Activated CD8-positive, alpha-beta T cell treated with anti-CD3 and anti-CD28 coated beads for 36 hours (primary cell): ENCODE data around the gene PIBF1. TPM values are rescaled to one million over a fixed set of nuclear protein-coding genes. Genes with fewer than 3 reads are reported as not detected.

Experiments used
- ATAC-seq: fragments of 200-7000 bp; cut with Tn5 transposase; one replicate; pipeline ENCODE4 v1.10.0; 2021; ENCODE audit warnings: mild to moderate bottlenecking, moderate library complexity
- CTCF ChIA-PET: fragments of 350-600 bp; sonication (Branson Sonifier 250); formaldehyde crosslinking; loops from one replicate; lab custom pipeline; 2021; ENCODE audit warnings: antibody characterized with exemption; lab: Charles Lee
- POLR2A ChIA-PET: fragments of 350-600 bp; sonication (Branson Sonifier 250); formaldehyde crosslinking; loops from one replicate; lab custom pipeline; 2021; ENCODE audit warnings: antibody characterized with exemption; lab: Charles Lee
- DNase-seq: peaks from one replicate; pipeline ENCODE4 v3.0.0-alpha.2; 2020
- H3K27ac Mint-ChIP-seq: one replicate; pipeline ENCODE4 v1.8.0; 2021; ENCODE audit warnings: mild to moderate bottlenecking, mixed read lengths
- H3K27me3 Mint-ChIP-seq: one replicate; pipeline ENCODE4 v1.8.0; 2021; ENCODE audit warnings: mixed read lengths
- H3K36me3 Mint-ChIP-seq: one replicate; pipeline ENCODE4 v1.8.0; 2021; ENCODE audit warnings: low read depth, mixed read lengths
- H3K4me1 Mint-ChIP-seq: one replicate; pipeline ENCODE4 v1.8.0; 2021; ENCODE audit warnings: low read depth, mixed read lengths
- H3K4me3 Mint-ChIP-seq: one replicate; pipeline ENCODE4 v1.8.0; 2021; ENCODE audit warnings: mild to moderate bottlenecking, moderate library complexity, mixed read lengths
- H3K9me3 Mint-ChIP-seq: one replicate; pipeline ENCODE4 v1.8.0; 2021; ENCODE audit warnings: mixed read lengths
- CTCF ChIP-seq: fragments of 200-600 bp; IDR thresholded peaks from one replicate; pipeline ENCODE4 v1.8.0; 2022; ENCODE audit warnings: antibody characterized with exemption, mild to moderate bottlenecking
- intact Hi-C: fragments of 100-400 bp; cut with micrococcal nuclease; formaldehyde crosslinking; loops from one replicate; pipeline ENCODE4 v1.10.0; 2022
- total RNA-seq, 2 experiments: library from RNA; stranded (reverse); gene quantifications; one replicate each; pipeline ENCODE4 v1.2.3, GENCODE V29; 2021

Gene PIBF1
- total RNA-seq, 2 experiments from 2014 or later: 26.2 to 29.7 TPM

DNA sequence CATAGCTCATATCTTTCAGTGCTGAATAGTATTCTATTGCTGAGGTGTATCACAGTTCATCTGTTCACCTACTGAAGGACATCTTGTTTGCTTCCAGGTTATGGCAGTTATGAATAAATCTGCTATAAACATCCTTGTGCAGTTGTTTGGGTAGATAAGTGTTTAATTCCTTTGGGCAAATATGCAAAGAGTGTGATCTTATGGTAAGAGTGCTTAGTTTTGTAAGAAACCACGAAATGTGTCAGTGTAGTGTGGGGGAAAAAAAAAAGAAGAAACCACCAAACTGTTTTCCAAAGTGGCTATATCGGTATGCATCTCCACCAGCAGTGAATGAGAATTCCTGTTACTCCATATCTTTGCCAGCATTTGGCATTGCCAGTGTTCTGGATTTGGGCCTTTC is 93.3 kb downstream of the PIBF1 start:
- no peaks in the 10 kb centered on the region for H3K27me3 Mint-ChIP-seq
- POLR2A ChIA-PET: no interaction called here
- H3K4me1 Mint-ChIP-seq: peaks cover 4% of the 10 kb centered on the region
- no peak overlapping the region for H3K4me3 Mint-ChIP-seq
- H3K27ac Mint-ChIP-seq: no peak overlapping the region
- no peak for DNase-seq
- ATAC-seq: no peak
- intact Hi-C loops: no loop called here
- CTCF ChIA-PET: no interaction called here
- peaks cover 9% of the 10 kb centered on the region for H3K9me3 Mint-ChIP-seq
- no peak for TF ChIP-seq CTCF
- peaks cover 61% of the 10 kb centered on the region for H3K36me3 Mint-ChIP-seq

- Mint-ChIP-seq H3K4me3 (no peak overlapping the region), H3K27ac (no peak overlapping the region), H3K36me3 (peaks cover 10% of the 10 kb centered on the region), H3K9me3 (no peaks in the 10 kb centered on the region), H3K27me3 (no peaks in the 10 kb centered on the region), H3K4me1 (no peaks in the 10 kb centered on the region)
- ChIA-PET POLR2A (no interaction called here), CTCF (no interaction called here)
- ATAC-seq: no peak
- intact Hi-C loops: no loop called here
- no peak for TF ChIP-seq CTCF
- no peak for DNase-seq
Observed at GRCh38 chr13:72884101-72884500, 102.2 kb downstream of the PIBF1 start.

- TF ChIP-seq CTCF: no peak
- Mint-ChIP-seq H3K36me3 (peaks cover 3% of the 10 kb centered on the region), H3K27me3 (no peaks in the 10 kb centered on the region), H3K27ac (no peak overlapping the region), H3K9me3 (no peaks in the 10 kb centered on the region), H3K4me3 (no peak overlapping the region), H3K4me1 (no peaks in the 10 kb centered on the region)
- CTCF ChIA-PET: no interaction called here
- DNase-seq: no peak
- intact Hi-C loops: no loop called here
- POLR2A ChIA-PET: no interaction called here
- ATAC-seq: no peak
Observed at GRCh38 chr13:72886272-72887067, 104.5 kb downstream of the PIBF1 start.

DNA sequence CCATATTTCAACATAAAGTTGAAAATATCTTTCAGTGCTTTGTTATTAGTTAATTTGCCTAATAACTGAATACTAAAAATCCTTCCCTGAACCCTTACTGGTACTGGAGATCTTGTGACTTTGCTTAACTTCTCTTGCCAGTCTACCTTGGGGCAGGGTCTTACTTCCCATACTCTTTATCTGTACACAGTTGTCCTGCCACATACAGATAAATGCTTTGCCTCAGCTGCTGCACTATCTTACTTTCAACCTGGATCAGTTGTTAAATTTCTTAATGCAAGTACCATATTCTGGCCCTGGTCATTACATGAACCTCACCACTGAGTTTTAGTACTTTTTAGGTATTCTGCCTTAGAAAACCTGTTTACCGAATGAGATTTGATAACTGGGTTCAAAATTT is 107.6 kb downstream of the PIBF1 start:
- no peak overlapping the region for H3K4me3 Mint-ChIP-seq
- H3K4me1 Mint-ChIP-seq: no peaks in the 10 kb centered on the region
- H3K27me3 Mint-ChIP-seq: no peaks in the 10 kb centered on the region
- peaks cover 5% of the 10 kb centered on the region for H3K36me3 Mint-ChIP-seq
- ChIA-PET POLR2A (no interaction called here), CTCF (no interaction called here)
- no peak for DNase-seq
- TF ChIP-seq CTCF: no peak
- H3K27ac Mint-ChIP-seq: no peak overlapping the region
- H3K9me3 Mint-ChIP-seq: no peaks in the 10 kb centered on the region
- ATAC-seq: no peak
- intact Hi-C loops: no loop called here

DNA sequence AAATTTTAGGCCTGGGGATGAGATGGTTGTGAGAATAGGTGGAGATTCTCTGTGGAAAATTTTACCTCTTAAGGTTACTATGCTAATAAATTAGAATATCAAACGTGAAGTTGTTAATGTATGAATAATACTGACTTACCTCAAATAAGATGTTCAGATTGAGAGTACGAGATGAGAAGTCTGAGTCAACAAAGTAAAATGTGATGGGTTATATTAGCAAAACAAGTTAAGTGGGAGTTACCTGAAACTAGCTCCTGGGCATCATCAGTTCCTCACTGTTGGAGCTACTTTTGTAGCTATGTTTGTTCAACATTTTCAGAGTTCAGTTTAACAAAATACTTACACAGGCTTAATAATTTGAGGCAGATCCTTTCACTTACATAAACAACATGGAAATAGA is 108.6 kb downstream of the PIBF1 start:
- ChIA-PET CTCF (no interaction called here), POLR2A (no interaction called here)
- no peaks in the 10 kb centered on the region for H3K9me3 Mint-ChIP-seq
- H3K27me3 Mint-ChIP-seq: no peaks in the 10 kb centered on the region
- DNase-seq (no peak), ATAC-seq (no peak)
- peaks cover 6% of the 10 kb centered on the region for H3K36me3 Mint-ChIP-seq
- intact Hi-C loops: no loop called here
- no peak overlapping the region for H3K27ac Mint-ChIP-seq
- H3K4me3 Mint-ChIP-seq: no peak overlapping the region
- TF ChIP-seq CTCF: no peak
- no peaks in the 10 kb centered on the region for H3K4me1 Mint-ChIP-seq
